ENCODE results near the gene GRAMD1B.

GRAMD1B gene

DNA sequence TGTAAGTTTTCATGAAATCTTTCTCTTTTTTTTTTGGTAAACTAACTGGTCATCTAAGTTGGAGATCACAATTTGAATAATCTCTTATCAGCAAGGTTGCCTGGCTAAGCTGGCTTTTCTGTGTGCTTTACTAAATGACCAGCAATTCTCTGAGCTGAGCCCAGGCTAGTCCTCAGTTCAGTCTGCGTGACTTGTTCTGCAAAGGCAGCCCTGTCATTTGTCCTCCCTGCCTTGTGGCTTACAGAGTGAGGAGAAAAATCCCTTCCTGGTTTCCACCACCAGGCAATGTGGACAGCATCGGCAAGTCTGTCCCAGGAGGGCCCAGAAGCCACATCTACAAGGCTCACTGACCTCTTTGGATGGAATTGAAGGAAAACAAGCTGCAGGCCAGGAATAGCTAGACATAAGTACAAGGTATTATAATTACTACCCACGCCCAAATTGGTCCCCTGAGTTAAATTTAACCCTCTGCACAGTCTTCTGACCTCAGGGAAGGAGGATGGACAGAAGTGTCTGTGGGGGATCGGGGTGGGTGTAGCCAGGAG is 115.7 kb downstream of the GRAMD1B start:
- no peak for DNase-seq (ENCODE audit: low read depth)

GRCh38 chr11:123546515-123546914 is 116.4 kb downstream of the GRAMD1B start:
- no peak overlapping the region for H3K4me3 ChIP-seq (ENCODE audit: low read length)
- DNase-seq (ENCODE audit: low read depth): no peak
- TF ChIP-seq CTCF (IDR thresholded peaks at IDR 0.05; ENCODE audit: insufficient read depth, low read depth, low read length, missing control alignments): no peak

More for the DNA sequence above, 115.7 kb downstream of the GRAMD1B start:
- no peak overlapping the region for H3K4me3 ChIP-seq (ENCODE audit: low read length)
- no peak for TF ChIP-seq CTCF (IDR thresholded peaks at IDR 0.05; ENCODE audit: insufficient read depth, low read depth, low read length, missing control alignments)

GRCh38 chr11:123547180-123547579 is 117.1 kb downstream of the GRAMD1B start:
- DNase-seq (ENCODE audit: low read depth): no peak
- TF ChIP-seq CTCF (IDR thresholded peaks at IDR 0.05; ENCODE audit: insufficient read depth, low read depth, low read length, missing control alignments): no peak
- H3K4me3 ChIP-seq (ENCODE audit: low read length): no peak overlapping the region

GRCh38 chr11:123548774-123549173 is 118.7 kb downstream of the GRAMD1B start:
- no peak overlapping the region for H3K4me3 ChIP-seq (ENCODE audit: low read length)
- no peak for TF ChIP-seq CTCF (IDR thresholded peaks at IDR 0.05; ENCODE audit: insufficient read depth, low read depth, low read length, missing control alignments)
- no peak for DNase-seq (ENCODE audit: low read depth)

DNA sequence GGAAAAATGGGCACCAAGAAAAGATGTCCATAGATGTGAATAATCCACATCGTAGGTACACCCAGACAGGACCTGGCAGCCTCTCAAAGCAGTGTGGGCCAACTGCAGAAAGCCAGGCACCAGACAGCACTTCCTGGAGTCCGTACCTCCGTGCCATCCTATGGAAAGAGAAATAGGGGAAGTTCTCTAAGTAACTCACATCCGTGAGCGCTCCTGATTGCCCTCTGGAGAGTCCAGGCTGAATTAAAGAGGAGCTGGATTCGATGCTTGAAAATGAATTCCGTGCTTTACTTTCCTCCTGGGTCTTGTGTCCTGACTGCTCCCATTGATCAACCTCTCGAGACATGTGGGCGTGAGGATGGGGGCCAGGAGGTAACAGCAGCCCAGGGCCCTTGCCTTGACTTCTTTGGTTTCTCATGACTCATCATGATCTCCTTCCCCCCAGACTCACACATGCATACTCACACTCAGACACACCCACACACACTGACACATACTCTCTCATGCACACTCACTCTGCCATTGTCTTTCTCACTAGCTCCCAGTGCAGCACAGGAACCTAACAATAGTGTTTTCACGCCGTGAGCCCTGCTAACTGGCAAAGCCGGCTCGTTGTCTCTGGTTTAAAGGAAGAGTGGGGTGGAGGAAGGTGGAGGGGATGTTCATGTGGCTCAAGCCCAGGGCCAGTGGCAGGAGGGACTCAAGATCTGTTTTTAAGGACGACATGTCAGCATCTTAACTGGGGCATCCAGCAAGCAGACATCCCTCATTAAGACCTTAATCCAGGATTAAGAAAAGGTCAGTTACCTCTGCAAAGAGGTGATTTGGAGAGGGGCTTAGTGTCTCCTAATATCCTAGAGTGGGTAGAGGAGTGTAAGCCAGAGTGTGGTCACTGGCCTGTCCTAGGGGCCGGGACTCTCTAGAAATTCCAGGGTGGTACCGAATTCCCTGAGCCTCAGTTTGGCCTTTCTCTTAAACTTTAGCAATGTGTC is 120.2 kb downstream of the GRAMD1B start:
- H3K4me3 ChIP-seq (ENCODE audit: low read length): no peak overlapping the region
- no peak for TF ChIP-seq CTCF (IDR thresholded peaks at IDR 0.05; ENCODE audit: insufficient read depth, low read depth, low read length, missing control alignments)
- DNase-seq (ENCODE audit: low read depth): peak; percentile 13

- no peak for DNase-seq (ENCODE audit: low read depth)
- no peak overlapping the region for H3K4me3 ChIP-seq (ENCODE audit: low read length)
- no peak for TF ChIP-seq CTCF (IDR thresholded peaks at IDR 0.05; ENCODE audit: insufficient read depth, low read depth, low read length, missing control alignments)
Measured at GRCh38 chr11:123551079-123551478, 121.0 kb downstream of the GRAMD1B start.

Measured in epithelial cell of esophagus (primary cell).